ENCODE data around the gene MAP3K6.

- no peak for TF ChIP-seq CTCF (conservative IDR thresholded peaks at IDR 0.05; ENCODE audit: low read depth, low read length)
- no peak for TF ChIP-seq EZH2 (IDR thresholded peaks at IDR 0.05; ENCODE audit: low read length, unreplicated experiment)
- no peak for TF ChIP-seq EZH2phosphoT487 (IDR thresholded peaks at IDR 0.05; ENCODE audit: borderline replicate concordance, low read length)
These were observed 23.1 kb downstream of the MAP3K6 start for GRCh38 chr1:27343639-27344025.

Measured in PC-3 (cell line).